Mesenchymal stem cell (in vitro differentiated cells and primary cell): ENCODE results near the gene ZC3H12A.
A peak's percentile ranks its signal among the peaks of the same experiment; 100 is the strongest.
"Not testable (repeated sequence)": the region's sequence is repeated elsewhere in the genome, so short reads cannot be mapped to it uniquely, and the experiment has no call there.

Source experiments
- DNase-seq: peaks from one replicate; pipeline ENCODE4 v3.0.0-alpha.2; 2013
- H2AFZ ChIP-seq: one replicate; pipeline ENCODE4 v1.6.1; 2013; ENCODE audit warnings: low read depth, mild to moderate bottlenecking, control low read depth, inconsistent platforms, low read length, moderate library complexity
- H2AK5ac ChIP-seq: 2 replicates; pipeline ENCODE4 v1.6.1; 2013; ENCODE audit warnings: low read length, moderate library complexity, mild to moderate bottlenecking, inconsistent platforms; ENCODE audit not compliant: severe bottlenecking
- H2BK120ac ChIP-seq: one replicate; pipeline ENCODE4 v1.6.1; 2013; ENCODE audit warnings: low read depth, mild to moderate bottlenecking, inconsistent platforms, low read length, moderate library complexity
- H2BK12ac ChIP-seq, 2 experiments: one replicate each; pipeline ENCODE4 v1.6.1; 2013; ENCODE audit warnings: inconsistent platforms in 2 of 2, low read length in 2 of 2, mild to moderate bottlenecking in 2 of 2, moderate library complexity in 2 of 2, control low read depth in 1 of 2
- H2BK15ac ChIP-seq: one replicate; pipeline ENCODE4 v1.6.1; 2013; ENCODE audit warnings: mild to moderate bottlenecking, low read depth, inconsistent platforms; ENCODE audit not compliant: poor library complexity, severe bottlenecking
- H2BK5ac ChIP-seq: 2 replicates; pipeline ENCODE4 v1.6.1; 2013; ENCODE audit warnings: low read depth, mild to moderate bottlenecking, low read length, control low read depth, inconsistent platforms; ENCODE audit not compliant: poor library complexity, severe bottlenecking
- H3K14ac ChIP-seq, 2 experiments: one replicate each; pipeline ENCODE4 v1.6.1; 2013; ENCODE audit warnings: inconsistent platforms in 2 of 2, low read length in 2 of 2, control low read depth in 1 of 2, mild to moderate bottlenecking in 1 of 2, moderate library complexity in 1 of 2
- H3K18ac ChIP-seq, 2 experiments: one replicate each; pipeline ENCODE4 v1.6.1; 2013; ENCODE audit warnings: inconsistent platforms in 2 of 2, low read length in 2 of 2, control low read depth in 1 of 2, low read depth in 1 of 2, mild to moderate bottlenecking in 1 of 2
- H3K23ac ChIP-seq, 2 experiments: one replicate each; pipeline ENCODE4 v1.6.1; 2013; ENCODE audit warnings: inconsistent platforms in 2 of 2, low read length in 2 of 2, mild to moderate bottlenecking in 2 of 2, moderate library complexity in 2 of 2, control low read depth in 1 of 2
- H3K27ac ChIP-seq: 2 replicates; pipeline ENCODE4 v1.5.1; 2013; ENCODE audit warnings: mild to moderate bottlenecking, moderate library complexity, low read length, control low read depth, inconsistent platforms; ENCODE audit not compliant: poor library complexity, severe bottlenecking
- H3K27me3 ChIP-seq, 2 experiments: 2 replicates each; pipeline versions ENCODE4 v1.6.1 to v1.7.0; 2013; ENCODE audit warnings: low read length in 2 of 2, mild to moderate bottlenecking in 2 of 2, moderate library complexity in 2 of 2, control low read depth in 1 of 2, inconsistent platforms in 1 of 2; ENCODE audit not compliant: control insufficient read depth in 1 of 2, insufficient read depth in 1 of 2
- H3K36me3 ChIP-seq, 2 experiments: 2 replicates each; pipeline versions ENCODE4 v1.6.1 to v1.7.0; 2013; ENCODE audit warnings: low read length in 2 of 2, control low read depth in 1 of 2, inconsistent platforms in 1 of 2, low read depth in 1 of 2, mild to moderate bottlenecking in 1 of 2; ENCODE audit not compliant: insufficient read depth in 2 of 2, control insufficient read depth in 1 of 2
- H3K4ac ChIP-seq, 2 experiments: one replicate each; pipeline ENCODE4 v1.6.1; 2013; ENCODE audit warnings: inconsistent platforms in 2 of 2, low read length in 2 of 2, mild to moderate bottlenecking in 2 of 2, moderate library complexity in 2 of 2, control low read depth in 1 of 2, low read depth in 1 of 2
- H3K4me1 ChIP-seq: 2 replicates; pipeline ENCODE4 v1.6.1; 2013; ENCODE audit warnings: low read depth, low read length, control low read depth; ENCODE audit not compliant: control insufficient read depth, insufficient read depth
- H3K4me2 ChIP-seq: 2 replicates; pipeline ENCODE4 v1.6.1; 2013; ENCODE audit warnings: low read length, mild to moderate bottlenecking, inconsistent platforms; ENCODE audit not compliant: poor library complexity, severe bottlenecking
- H3K4me3 ChIP-seq, 2 experiments: 2 replicates each; pipeline versions ENCODE4 v1.5.1 to v1.7.0; 2013; ENCODE audit warnings: low read length in 2 of 2, mild to moderate bottlenecking in 2 of 2, control low read depth in 1 of 2, low read depth in 1 of 2; ENCODE audit not compliant: insufficient read depth in 1 of 2
- H3K79me1 ChIP-seq: replicated peaks from 2 replicates; pipeline ENCODE4 v1.6.1; 2013; ENCODE audit warnings: mild to moderate bottlenecking, control low read depth, low read length, inconsistent platforms; ENCODE audit not compliant: poor library complexity, severe bottlenecking
- H3K9ac ChIP-seq: 2 replicates; pipeline ENCODE4 v1.7.0; 2013; ENCODE audit warnings: mild to moderate bottlenecking, low read length, moderate library complexity
- H3K9me3 ChIP-seq: 2 replicates; pipeline ENCODE4 v1.7.0; 2013; ENCODE audit warnings: mild to moderate bottlenecking, low read length; ENCODE audit not compliant: control insufficient read depth
- H4K8ac ChIP-seq: one replicate; pipeline ENCODE4 v1.6.1; 2013; ENCODE audit warnings: inconsistent platforms, mild to moderate bottlenecking, low read length, moderate library complexity
- H4K91ac ChIP-seq: one replicate; pipeline ENCODE4 v1.6.1; 2013; ENCODE audit warnings: mild to moderate bottlenecking, low read length, inconsistent platforms
- WGBS: methylation state at CpG from one replicate; pipeline ENCODE4 v1.1.7; 2013; ENCODE audit warnings: mixed read lengths; 5-methylcytosine and 5-hydroxymethylcytosine counted together
- small RNA-seq: library from polyadenylated mRNA; stranded (forward); fragments of <200 nt; extraction: miRNeasy Mini kit (QIAGEN cat#:217004); gene quantifications from one replicate; pipeline ENCODE3, GENCODE V24; 2013; ENCODE audit warnings: low read depth

The ZC3H12A gene

DNA sequence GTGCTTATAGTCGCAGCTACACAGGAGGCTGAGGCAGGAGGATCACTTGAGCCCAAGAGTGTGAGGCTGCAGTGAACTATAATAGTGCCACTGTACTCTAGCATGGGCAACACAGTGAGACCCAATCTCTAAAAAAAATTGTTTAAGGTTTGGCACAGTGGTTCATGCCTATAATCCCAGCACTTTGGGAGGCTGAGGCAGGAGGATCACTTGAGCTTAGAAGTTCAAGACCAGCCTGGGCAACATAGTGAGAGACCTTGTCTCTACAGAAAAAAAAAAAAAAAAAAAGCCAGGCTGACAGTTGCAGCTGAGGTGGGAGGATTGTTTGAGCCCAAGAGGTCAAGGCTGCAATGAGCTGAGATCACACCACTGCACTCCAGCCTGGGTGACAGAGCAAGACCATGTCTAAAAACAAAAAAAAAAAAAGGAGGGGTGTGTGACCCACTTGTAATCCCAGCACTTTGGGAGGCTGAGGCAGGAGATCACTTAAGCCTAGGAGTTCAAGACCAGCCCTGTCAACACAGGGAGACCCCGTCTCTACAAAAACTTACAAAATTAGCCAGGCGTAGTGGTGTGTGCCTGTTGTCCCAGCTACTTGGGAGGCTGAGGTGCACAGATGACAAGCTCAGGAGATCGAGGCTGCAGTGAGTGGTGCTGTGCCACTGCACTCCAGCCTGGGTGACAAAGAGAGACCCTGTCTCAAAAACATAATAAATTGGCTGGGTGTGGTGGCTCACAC, 58.2 kb downstream of the ZC3H12A start:
- not testable (repeated sequence) for H3K9me3 ChIP-seq, H2AK5ac ChIP-seq, H3K27ac ChIP-seq, H3K9ac ChIP-seq, H2BK15ac ChIP-seq, H2BK120ac ChIP-seq, H3K4me3 ChIP-seq, DNase-seq, H3K4ac ChIP-seq, H4K91ac ChIP-seq, H4K8ac ChIP-seq, H3K18ac ChIP-seq, H3K23ac ChIP-seq, H2BK5ac ChIP-seq, H2AFZ ChIP-seq, H3K14ac ChIP-seq, H2BK12ac ChIP-seq, H3K4me2 ChIP-seq, H3K79me1 ChIP-seq, H3K27me3 ChIP-seq, H3K4me1 ChIP-seq
- 100% methylated on average over 4 of the region's 4 CpGs for WGBS
- H3K36me3 ChIP-seq = peaks cover 0 to 23% of the 10 kb centered on the region in 2 experiments

DNA sequence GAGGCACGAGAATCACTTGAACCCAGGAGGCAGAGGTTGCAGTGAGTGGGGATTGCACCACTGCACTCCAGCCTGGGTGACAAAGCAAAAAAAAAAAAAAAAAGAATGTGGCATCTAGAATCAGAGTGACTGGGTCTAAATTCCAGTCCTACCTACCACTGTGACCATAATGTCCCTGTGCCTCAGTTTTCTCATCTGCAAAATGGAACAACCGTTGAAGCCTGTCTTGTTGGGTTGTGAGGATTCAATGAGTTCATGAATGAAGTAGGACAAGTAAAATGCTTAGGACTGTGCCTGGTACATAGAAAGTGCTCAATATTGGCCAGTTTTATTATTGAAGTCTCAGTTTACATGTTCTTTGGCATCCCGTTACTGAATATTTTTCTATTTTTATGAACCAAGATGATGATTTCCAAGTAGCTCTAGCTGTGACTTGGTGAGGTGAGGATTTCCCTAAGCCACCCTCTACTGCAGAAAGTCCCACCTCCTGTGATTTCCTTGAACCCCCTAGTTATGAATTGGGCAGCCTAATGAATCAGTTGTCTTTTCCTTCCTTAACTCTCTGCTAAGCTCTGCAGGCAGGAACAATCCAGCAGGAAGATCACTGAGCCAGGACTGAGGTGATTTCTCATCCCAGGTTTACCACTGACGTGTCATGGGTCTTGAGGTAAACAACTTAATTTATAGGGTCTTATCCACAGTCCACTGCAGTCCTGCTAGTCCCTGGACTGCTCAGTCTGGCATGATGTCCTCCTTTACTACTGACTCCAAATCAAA, 59.1 kb downstream of the ZC3H12A start:
- Histone ChIP-seq H2BK120ac (no peak overlapping the region), H2BK15ac (no peak overlapping the region), H2AK5ac (peak overlapping the region; percentile 1), H3K14ac (no peak overlapping the region), H3K79me1 (peaks cover 2% of the 10 kb centered on the region), H3K4ac (no peak overlapping the region), H3K9me3 (no peaks in the 10 kb centered on the region), H3K23ac (no peak overlapping the region), H2BK5ac (no peak overlapping the region), H2AFZ (no peak overlapping the region), H3K4me3 (no peak overlapping the region), H4K91ac (no peak overlapping the region), H3K27ac (no peak overlapping the region), H3K18ac (no peak overlapping the region), H3K36me3 (peaks cover 3 to 30% of the 10 kb centered on the region in 2 experiments), H3K4me1 (no peaks in the 10 kb centered on the region), H3K27me3 (no peaks in the 10 kb centered on the region), H3K4me2 (no peak overlapping the region), H3K9ac (peak overlapping the region; percentile 63), H4K8ac (no peak overlapping the region), H2BK12ac (no peak overlapping the region)
- no peak for DNase-seq
- 76% methylated on average over 3 of the region's 4 CpGs for WGBS

Small RNAs within 50 kb of the gene (small RNA-seq; reads per million reads assigned to genes)
- gene MIR5581 = 2.0 reads per million
